ENCODE data around the gene BOC. TPM values are rescaled to one million over a fixed set of nuclear protein-coding genes. Genes with fewer than 3 reads are reported as not detected.

BOC gene
- total RNA-seq, 1 donor from 2014 or later: 0.33 TPM

DNA sequence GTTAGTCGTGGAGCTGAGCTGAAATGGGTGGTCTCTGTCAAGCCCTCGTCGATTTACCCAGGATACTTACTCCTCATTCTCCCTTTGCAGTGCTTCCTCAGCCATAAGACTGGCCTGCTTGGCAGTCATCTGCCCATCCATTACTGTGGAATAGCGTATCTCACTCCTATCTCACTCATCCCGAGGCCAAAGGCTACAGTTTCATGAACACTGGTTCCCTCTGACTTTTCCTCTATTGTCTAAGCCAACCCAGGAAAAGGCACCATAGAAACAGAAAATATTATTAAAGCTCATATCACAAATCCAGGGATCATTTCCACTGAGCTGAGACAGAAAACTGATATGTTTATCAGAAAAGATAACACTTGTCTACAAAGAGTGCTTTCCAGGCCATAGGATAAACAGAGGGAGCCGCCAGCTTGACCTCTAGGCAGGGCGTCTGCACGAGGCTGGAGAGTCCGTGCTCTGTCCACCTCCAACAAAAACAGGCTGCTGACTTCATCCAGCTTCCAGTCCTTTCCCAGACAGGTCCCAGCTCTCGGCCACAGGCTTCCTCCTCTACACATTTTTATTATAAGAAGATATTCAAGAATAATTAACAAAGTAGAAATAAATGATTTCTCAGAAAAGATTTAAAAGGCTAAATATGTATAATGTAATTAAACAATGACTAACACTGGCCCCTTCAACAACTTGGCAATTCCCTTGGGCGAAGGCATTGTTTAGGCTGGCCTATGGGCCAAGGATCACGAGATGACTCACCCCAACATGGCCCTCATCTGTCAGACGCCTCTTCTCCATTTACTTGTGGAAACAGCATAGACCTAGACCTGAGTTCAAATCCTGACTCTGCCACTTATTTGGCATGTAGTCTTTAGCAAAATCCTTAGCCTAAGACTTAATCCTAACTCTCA lies 27.4 kb upstream of the BOC start:
- TF ChIP-seq, protein P1, sequence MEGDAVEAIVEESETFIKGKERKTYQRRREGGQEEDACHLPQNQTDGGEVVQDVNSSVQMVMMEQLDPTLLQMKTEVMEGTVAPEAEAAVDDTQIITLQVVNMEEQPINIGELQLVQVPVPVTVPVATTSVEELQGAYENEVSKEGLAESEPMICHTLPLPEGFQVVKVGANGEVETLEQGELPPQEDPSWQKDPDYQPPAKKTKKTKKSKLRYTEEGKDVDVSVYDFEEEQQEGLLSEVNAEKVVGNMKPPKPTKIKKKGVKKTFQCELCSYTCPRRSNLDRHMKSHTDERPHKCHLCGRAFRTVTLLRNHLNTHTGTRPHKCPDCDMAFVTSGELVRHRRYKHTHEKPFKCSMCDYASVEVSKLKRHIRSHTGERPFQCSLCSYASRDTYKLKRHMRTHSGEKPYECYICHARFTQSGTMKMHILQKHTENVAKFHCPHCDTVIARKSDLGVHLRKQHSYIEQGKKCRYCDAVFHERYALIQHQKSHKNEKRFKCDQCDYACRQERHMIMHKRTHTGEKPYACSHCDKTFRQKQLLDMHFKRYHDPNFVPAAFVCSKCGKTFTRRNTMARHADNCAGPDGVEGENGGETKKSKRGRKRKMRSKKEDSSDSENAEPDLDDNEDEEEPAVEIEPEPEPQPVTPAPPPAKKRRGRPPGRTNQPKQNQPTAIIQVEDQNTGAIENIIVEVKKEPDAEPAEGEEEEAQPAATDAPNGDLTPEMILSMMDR (IDR thresholded peaks at IDR 0.05): no peak
- ATAC-seq (ENCODE audit: low read depth) (no peak), DNase-seq (no peak)
- H3K4me3 Mint-ChIP-seq: no peak overlapping the region
- peaks cover 9% of the 10 kb centered on the region for H3K9me3 Mint-ChIP-seq
- POLR2A ChIA-PET: no interaction called here
- H3K36me3 Mint-ChIP-seq (ENCODE audit: low read depth): no peaks in the 10 kb centered on the region
- no peak overlapping the region for H3K27ac Mint-ChIP-seq
- peaks cover 8% of the 10 kb centered on the region for H3K27me3 Mint-ChIP-seq
- CTCF ChIA-PET: no interaction called here
- H3K4me1 Mint-ChIP-seq: no peaks in the 10 kb centered on the region
- intact Hi-C loops (cut with micrococcal nuclease): no loop called here

DNA sequence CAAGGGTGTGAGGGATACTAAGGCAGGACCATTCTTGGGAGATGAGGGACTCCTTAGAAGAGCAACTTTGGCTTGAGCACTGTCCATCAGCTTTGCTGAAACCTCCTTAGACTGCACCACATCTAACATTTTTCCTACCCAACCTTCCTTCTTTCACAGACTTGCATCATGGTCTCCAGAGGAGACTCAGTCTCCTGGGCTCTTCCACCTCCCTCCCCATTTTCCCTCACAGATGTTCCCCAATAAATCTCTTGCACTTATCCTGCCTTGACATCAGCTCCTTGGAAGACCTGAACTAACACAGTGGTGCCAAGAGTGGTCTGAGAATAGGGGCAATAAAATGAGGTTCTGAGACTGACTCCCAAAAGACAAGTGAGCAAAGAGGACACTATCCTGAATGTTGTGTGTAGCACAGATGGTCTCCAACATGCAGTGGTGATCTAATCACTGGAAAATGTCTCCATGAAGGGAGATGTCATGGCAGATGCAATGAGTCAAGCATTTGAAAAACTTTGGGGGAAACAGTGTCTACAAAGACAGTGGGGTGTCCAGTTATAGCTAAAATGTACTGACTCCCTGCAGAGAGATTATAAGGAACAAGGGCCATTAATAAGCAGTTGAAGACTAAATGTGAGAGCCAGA lies 26.0 kb upstream of the BOC start:
- no peaks in the 10 kb centered on the region for H3K4me1 Mint-ChIP-seq
- ChIA-PET POLR2A (no interaction called here), CTCF (no interaction called here)
- no peak overlapping the region for H3K27ac Mint-ChIP-seq
- intact Hi-C loops (cut with micrococcal nuclease): no loop called here
- no peaks in the 10 kb centered on the region for H3K36me3 Mint-ChIP-seq (ENCODE audit: low read depth)
- ATAC-seq (ENCODE audit: low read depth) (no peak), DNase-seq (no peak)
- H3K4me3 Mint-ChIP-seq: no peak overlapping the region
- peaks cover 12% of the 10 kb centered on the region for H3K9me3 Mint-ChIP-seq
- H3K27me3 Mint-ChIP-seq: peaks cover 8% of the 10 kb centered on the region
- TF ChIP-seq, protein P1 (IDR thresholded peaks at IDR 0.05): no peak

DNA sequence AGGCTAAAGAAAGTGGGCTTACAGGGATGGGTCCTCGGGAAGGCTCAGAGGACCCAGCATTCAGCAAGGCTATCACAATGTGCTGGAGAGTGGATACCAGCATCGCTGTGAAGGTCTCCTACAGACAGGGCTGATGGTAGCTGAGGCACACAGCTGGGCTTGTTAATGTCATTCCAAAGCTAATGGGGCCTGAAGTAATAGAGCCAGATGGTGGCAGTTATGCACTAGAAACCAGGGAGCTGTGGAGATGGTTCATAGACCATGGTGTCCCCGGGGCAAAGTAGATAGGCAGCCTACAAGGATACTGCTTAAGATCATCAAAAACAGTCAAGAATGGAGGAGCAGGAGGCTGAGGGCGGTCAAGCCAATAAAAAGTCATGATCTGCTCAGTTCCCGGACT lies 24.8 kb upstream of the BOC start:
- no peak for DNase-seq
- no peak for ATAC-seq (ENCODE audit: low read depth)
- H3K36me3 Mint-ChIP-seq (ENCODE audit: low read depth): no peaks in the 10 kb centered on the region
- intact Hi-C loops (cut with micrococcal nuclease): no loop called here
- H3K4me3 Mint-ChIP-seq: no peak overlapping the region
- TF ChIP-seq, protein P1 (IDR thresholded peaks at IDR 0.05): no peak
- ChIA-PET CTCF (no interaction called here), POLR2A (no interaction called here)
- H3K4me1 Mint-ChIP-seq: no peaks in the 10 kb centered on the region
- H3K27me3 Mint-ChIP-seq: peaks cover 8% of the 10 kb centered on the region
- H3K9me3 Mint-ChIP-seq: peaks cover 12% of the 10 kb centered on the region
- H3K27ac Mint-ChIP-seq: no peak overlapping the region

DNA sequence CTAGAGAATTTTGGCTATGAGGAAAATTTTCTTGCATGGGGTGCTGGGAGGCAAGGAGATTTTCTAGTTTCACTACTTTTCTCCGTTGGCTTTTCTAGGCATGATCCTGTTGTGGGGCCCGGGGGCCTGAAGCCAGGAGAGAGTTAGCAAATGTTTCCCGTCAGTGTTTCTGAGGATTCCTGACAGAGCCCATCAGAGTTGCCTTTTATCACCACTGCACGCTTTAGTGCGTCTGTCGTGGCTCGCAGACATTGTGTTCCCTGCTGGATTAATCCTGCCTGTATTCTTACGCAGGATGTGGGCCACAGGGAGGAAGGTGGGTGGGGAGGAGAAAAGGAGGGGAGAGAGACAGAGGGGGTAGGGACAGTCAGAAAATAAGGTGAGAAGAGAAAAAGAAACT lies 18.1 kb upstream of the BOC start:
- no peaks in the 10 kb centered on the region for H3K27me3 Mint-ChIP-seq
- intact Hi-C loops (cut with micrococcal nuclease): no loop called here

DNA sequence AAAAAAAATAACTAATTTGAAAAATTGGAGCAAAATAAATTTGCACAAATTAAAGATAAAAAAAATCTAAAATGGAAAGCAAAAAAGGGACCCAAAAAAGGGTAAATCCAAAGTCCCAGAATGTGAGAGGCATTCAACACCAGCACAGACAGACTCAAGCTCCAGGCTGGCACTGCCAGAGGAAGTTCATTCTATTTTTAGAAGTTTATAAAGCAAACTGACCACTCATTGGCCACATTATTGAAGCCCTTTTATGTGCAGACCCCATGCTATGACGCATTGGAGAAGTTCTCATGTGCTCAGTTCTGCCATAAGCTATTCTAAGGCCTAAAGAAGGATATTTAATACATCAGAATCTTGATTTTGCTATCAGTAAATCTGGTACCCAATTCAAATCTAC lies 17.6 kb upstream of the BOC start:
- Mint-ChIP-seq H3K27me3 (no peaks in the 10 kb centered on the region), H3K36me3 (ENCODE audit: low read depth) (no peaks in the 10 kb centered on the region), H3K9me3 (peaks cover 3% of the 10 kb centered on the region), H3K27ac (no peak overlapping the region), H3K4me3 (no peak overlapping the region), H3K4me1 (no peaks in the 10 kb centered on the region)
- ATAC-seq (ENCODE audit: low read depth) (no peak), DNase-seq (no peak)
- POLR2A ChIA-PET: interaction anchor here (0.7 kb wide), 1 partner anchor 483 kb away, joined by 3 read pairs; no protein-coding TSS in a partner anchor
- CTCF ChIA-PET: no interaction called here
- TF ChIP-seq, protein P1 (IDR thresholded peaks at IDR 0.05): no peak
- intact Hi-C loops (cut with micrococcal nuclease): no loop called here

More for the DNA sequence above, 18.1 kb upstream of the BOC start:
- CTCF ChIA-PET: no interaction called here
- Mint-ChIP-seq H3K27ac (no peak overlapping the region), H3K9me3 (peaks cover 6% of the 10 kb centered on the region), H3K36me3 (ENCODE audit: low read depth) (no peaks in the 10 kb centered on the region), H3K4me1 (no peaks in the 10 kb centered on the region), H3K4me3 (no peak overlapping the region)
- TF ChIP-seq, protein P1 (IDR thresholded peaks at IDR 0.05): no peak
- ATAC-seq (ENCODE audit: low read depth): no peak
- POLR2A ChIA-PET: interaction anchor here (0.7 kb wide), 1 partner anchor 483 kb away, joined by 3 read pairs; no protein-coding TSS in a partner anchor
- DNase-seq: no peak

Measured in activated B cell treated with CpG ODN at 0.5 μM for 24 hours (primary cell).